ENCODE results near the gene CD302.

GRCh38 chr2:159738509-159739390 lies 59.3 kb downstream of the CD302 start:
- TF ChIP-seq POLR2AphosphoS5 (IDR thresholded peaks at IDR 0.05) (no peak), CTCF (IDR thresholded peaks at IDR 0.05) (no peak), POLR2A (IDR thresholded peaks at IDR 0.05) (no peak)

Measured in transverse colon (tissue), 4 donors.